NCI-H2196 treated with DMSO at 0.1 percent for 48 hours (cell line): Measurements from ENCODE around the gene PDZRN4.

Experiments used
- DNase-seq: peaks from one replicate; lab custom pipeline; 2025; ENCODE audit not compliant: unreplicated experiment; lab: John Stamatoyannopoulos, UW

PDZRN4 gene

GRCh38 chr12:41443690-41444089, 255.6 kb downstream of the PDZRN4 start:
- DNase-seq = no peak

GRCh38 chr12:41452838-41453407, 264.8 kb downstream of the PDZRN4 start:
- DNase-seq = no peak

- no peak for DNase-seq
These were observed 265.3 kb downstream of the PDZRN4 start for GRCh38 chr12:41453409-41453808.

- DNase-seq = no peak
These were observed 271.2 kb downstream of the PDZRN4 start for GRCh38 chr12:41459111-41459905.

GRCh38 chr12:41459906-41460214, 271.7 kb downstream of the PDZRN4 start:
- no peak for DNase-seq

GRCh38 chr12:41460906-41461305, 272.8 kb downstream of the PDZRN4 start:
- no peak for DNase-seq

- DNase-seq = no peak
These were observed 274.2 kb downstream of the PDZRN4 start for GRCh38 chr12:41462312-41462711.

- DNase-seq = no peak
These were observed 277.4 kb downstream of the PDZRN4 start for GRCh38 chr12:41465526-41465925.

- no peak for DNase-seq
These were observed 278.2 kb downstream of the PDZRN4 start for GRCh38 chr12:41466300-41466699.

- DNase-seq = no peak
These were observed 278.7 kb downstream of the PDZRN4 start for GRCh38 chr12:41466802-41467201.

- no peak for DNase-seq
These were observed 279.6 kb downstream of the PDZRN4 start for GRCh38 chr12:41467591-41468325.

- no peak for DNase-seq
These were observed 280.2 kb downstream of the PDZRN4 start for GRCh38 chr12:41468341-41468740.

GRCh38 chr12:41468756-41469155, 280.6 kb downstream of the PDZRN4 start:
- no peak for DNase-seq

GRCh38 chr12:41473441-41473840, 285.3 kb downstream of the PDZRN4 start:
- DNase-seq = no peak

- DNase-seq = no peak
These were observed 285.9 kb downstream of the PDZRN4 start for GRCh38 chr12:41474001-41474400.

GRCh38 chr12:41476499-41477439, 288.6 kb downstream of the PDZRN4 start:
- no peak for DNase-seq

GRCh38 chr12:41479426-41479825, 291.3 kb downstream of the PDZRN4 start:
- no peak for DNase-seq

- no peak for DNase-seq
These were observed 297.1 kb downstream of the PDZRN4 start for GRCh38 chr12:41485203-41485602.

- DNase-seq = no peak
These were observed 298.6 kb downstream of the PDZRN4 start for GRCh38 chr12:41486718-41487117.

GRCh38 chr12:41496009-41496408, 307.9 kb downstream of the PDZRN4 start:
- DNase-seq = no peak

- DNase-seq = no peak
These were observed 309.3 kb downstream of the PDZRN4 start for GRCh38 chr12:41497409-41497808.
